Uterus (tissue), 2 donors: ENCODE data around the gene EXOC4.

Experiments used
- POLR2A ChIP-seq, 2 donors: fragments of 450-650 bp; IDR thresholded peaks; one replicate each; pipeline ENCODE4 v1.6.1; 2016; ENCODE audit warnings: antibody characterized with exemption in 2 of 2, mild to moderate bottlenecking in 1 of 2, moderate library complexity in 1 of 2
- TF ChIP-seq, protein P1 (sequence below), 4 experiments: fragments of 200-600 bp in 2 of 4; fragments of 450-650 bp in 2 of 4; sonication (generic) in 2 of 4; IDR thresholded peaks; one replicate each; pipeline ENCODE4 v1.5.1; 2016 to 2019; ENCODE audit warnings: antibody characterized with exemption in 4 of 4, mild to moderate bottlenecking in 2 of 4, moderate library complexity in 1 of 4

DNA sequence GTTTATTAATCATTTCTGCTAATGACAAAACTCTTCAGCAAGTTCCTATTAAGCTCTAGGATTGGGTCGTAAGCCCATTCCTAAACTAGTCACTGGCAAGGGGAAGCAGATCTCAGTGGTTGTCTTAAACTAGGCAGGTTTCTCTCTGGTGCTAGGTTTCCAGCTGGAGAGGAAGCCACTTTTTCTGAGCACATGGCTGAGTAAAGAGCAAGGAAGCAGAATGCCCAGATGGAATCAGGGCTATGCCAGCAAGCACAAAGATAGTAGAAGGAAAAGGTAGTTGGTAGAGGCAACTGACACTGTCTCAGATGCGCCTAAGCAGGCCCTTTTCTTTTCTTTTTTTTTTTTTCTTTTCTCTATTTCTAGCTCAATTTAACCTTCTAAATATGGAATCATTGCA, 224.9 kb downstream of the EXOC4 start:
- no peak for TF ChIP-seq POLR2A (IDR thresholded peaks at IDR 0.05)
- TF ChIP-seq, protein P1, sequence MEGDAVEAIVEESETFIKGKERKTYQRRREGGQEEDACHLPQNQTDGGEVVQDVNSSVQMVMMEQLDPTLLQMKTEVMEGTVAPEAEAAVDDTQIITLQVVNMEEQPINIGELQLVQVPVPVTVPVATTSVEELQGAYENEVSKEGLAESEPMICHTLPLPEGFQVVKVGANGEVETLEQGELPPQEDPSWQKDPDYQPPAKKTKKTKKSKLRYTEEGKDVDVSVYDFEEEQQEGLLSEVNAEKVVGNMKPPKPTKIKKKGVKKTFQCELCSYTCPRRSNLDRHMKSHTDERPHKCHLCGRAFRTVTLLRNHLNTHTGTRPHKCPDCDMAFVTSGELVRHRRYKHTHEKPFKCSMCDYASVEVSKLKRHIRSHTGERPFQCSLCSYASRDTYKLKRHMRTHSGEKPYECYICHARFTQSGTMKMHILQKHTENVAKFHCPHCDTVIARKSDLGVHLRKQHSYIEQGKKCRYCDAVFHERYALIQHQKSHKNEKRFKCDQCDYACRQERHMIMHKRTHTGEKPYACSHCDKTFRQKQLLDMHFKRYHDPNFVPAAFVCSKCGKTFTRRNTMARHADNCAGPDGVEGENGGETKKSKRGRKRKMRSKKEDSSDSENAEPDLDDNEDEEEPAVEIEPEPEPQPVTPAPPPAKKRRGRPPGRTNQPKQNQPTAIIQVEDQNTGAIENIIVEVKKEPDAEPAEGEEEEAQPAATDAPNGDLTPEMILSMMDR (IDR thresholded peaks at IDR 0.05), result no peak
